Glomerular visceral epithelial cell (primary cell): ENCODE measurements around the gene CPLX1.
"Not testable (repeated sequence)": the region's sequence is repeated elsewhere in the genome, so short reads cannot be mapped to it uniquely, and the experiment has no call there.

Source experiments
- DNase-seq: peaks from one replicate; pipeline ENCODE4 v3.0.0-alpha.2; 2016; ENCODE audit errors: extremely low spot score

Gene CPLX1

DNA sequence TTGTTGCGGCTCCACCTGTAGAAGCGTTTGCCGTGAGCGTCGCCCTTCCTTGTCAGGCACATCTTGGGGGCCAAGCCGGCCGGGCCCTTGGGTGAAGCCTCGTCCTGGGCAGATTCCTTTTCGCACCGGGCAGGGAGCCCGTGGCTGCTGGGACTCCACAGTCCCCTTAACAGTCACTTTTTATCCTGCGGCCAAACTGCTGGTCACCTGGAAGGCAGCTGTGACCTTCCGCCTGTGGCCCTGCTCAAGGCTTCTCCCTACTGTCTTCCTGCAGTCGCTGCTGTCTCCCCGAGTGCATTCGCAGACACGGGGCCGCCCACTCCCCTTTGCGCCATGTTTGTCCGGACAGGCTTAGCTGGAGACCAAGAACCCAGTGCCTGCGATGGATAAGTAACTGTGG, 65.3 kb downstream of the CPLX1 start:
- no peak for DNase-seq

DNA sequence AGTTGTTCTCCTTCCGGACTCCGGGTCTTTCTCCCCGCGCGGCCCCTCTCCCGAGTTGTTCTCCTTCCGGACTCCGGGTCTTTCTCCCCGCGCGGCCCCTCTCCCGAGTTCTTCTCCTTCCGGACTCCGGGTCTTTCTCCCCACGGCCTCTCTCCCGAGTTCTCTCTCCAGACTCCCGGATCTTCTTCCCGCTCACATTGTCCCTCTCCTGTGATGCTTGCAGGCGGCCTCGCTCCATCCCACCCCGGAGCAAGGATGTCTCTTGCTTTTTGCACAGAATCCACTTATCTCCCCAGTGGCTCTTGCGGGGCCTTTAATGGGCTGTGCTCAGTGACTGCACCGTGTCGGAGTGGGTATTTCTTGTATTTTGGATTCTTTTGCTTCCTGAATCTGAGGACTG, 66.1 kb downstream of the CPLX1 start:
- not testable (repeated sequence) for DNase-seq

DNA sequence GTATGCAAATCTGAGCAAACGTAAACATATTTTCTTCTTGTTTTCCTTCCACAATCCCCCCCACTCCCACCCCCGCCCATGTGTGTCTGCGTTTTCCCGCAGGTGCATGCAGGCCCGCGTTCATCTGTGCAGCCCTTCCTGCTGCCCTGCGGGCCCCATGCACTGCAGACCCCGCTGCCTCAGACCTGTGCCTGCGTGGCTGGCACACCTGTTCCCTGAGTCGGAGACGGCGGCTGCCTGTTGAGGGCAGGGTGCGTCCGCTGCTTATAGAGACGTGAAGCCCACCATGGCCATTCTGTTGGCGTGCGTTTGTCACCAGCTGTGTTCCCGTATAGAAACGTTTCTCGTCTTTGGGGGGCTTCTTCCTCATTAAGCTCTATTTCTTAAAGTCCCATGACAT, 68.8 kb downstream of the CPLX1 start:
- DNase-seq = no peak

DNA sequence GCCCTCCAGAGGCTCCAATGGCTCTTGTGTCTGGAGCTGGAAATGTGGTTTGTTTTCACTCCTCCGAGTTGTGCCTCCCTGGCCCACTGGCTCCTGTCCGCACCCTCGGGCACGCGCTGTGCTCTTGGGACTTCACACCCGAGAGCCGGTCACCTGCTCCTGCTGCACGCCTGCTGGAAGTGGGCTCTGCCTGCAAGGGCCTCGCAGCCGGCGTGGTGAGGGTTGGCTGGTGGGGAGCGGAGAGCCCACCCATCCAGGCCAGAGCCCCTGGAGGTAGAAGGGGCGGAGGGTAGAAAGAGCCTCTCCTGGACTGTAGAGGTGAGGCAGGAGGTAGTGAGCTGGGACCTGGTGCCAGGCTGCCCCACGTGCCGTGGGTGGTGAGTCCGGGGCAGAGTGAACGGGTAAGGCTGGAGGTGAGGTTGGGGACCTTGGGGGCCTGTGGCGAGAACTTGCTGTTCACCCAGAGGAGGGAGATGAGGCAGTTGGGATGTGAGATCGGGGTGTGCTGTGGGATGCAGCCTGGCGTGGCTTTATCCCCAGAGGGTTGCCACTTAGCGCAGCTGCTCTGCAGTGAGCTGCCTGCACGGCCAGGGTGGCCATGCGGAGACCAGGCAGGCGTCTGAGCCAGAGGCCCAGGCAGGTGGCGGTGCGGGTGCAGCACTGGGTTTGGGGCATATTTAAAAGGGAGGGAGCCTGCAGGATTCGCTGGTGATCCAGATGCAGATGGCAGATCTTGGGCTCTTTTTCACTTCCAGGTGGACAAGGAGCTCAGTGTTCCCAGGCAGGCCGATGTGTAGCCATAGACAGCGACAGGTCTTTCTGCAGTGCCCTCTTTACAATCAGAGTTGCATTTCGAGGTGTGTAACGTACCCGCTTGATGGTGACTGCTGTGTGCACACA, 71.5 kb downstream of the CPLX1 start:
- no peak for DNase-seq

DNA sequence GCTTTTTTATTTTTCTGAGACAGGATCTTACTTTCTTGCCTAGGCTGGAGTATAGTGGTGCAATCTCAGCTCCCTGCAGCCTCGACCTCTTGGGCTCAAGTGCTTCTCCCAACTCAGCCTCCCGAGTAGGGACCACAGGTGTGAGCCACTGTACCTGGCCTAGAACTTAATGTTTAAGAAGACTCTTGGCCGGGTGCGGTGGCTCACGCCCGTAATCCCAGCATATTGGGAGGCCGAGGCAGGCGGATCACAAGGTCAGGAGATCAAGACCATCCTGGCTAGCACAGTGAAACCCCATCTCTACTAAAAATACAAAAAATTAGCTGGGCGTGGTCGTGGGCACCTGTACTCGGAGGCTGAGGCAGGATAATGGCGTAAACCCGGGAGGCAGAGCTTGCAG, 72.7 kb downstream of the CPLX1 start:
- not testable (repeated sequence) for DNase-seq

DNA sequence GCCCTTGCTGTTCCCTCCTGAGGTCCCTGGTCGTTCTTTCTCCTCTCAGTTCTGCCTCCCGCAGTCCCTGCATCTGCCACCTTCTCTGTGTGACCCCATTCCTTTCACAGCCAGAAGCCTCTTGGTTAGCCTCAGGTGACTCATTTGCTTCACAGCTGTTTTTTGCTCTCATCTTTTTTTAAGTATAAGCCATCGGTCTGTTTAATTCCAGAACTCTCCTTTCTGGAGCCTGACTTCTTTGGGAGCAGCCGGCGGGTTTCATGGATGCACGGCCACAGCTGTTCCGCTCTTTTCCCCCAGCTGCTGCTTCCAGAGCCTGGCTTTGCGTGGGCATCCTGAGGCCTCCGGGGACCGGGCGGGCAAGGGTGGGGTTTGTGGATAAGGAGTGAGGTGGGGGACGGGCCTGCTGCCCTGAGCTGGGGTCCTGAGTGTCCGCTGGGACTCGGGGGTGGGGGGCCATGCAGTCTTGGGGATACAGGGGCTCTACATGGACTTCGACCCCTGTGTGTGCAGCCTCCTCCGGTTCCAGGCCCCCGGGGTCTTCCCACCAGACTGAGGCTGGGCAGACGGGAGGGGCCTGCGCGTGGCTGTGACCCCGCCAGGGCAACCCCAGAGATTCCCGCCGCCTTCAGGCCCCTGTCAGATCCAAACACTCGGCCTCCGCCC, 73.6 kb downstream of the CPLX1 start:
- no peak for DNase-seq

DNA sequence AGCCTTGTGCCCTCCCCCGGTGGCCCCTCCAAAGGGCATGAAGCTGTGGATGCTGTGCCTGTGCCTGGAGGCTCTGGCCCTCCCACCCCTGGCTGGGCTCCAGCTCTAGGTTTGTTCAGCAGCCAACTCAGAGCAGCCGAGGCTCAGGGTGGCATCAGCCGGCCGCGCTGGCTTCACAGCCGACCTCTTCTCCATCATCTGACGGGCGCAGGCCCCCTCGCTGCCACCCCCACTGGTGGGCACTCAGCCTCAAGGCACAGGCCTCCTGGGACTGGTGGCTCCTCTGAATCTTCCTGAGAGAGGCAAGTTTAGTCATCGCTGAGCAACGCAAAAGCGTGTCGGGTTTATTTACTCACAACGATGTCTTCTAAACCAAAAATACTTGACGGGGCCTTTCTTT, 74.3 kb downstream of the CPLX1 start:
- no peak for DNase-seq

DNA sequence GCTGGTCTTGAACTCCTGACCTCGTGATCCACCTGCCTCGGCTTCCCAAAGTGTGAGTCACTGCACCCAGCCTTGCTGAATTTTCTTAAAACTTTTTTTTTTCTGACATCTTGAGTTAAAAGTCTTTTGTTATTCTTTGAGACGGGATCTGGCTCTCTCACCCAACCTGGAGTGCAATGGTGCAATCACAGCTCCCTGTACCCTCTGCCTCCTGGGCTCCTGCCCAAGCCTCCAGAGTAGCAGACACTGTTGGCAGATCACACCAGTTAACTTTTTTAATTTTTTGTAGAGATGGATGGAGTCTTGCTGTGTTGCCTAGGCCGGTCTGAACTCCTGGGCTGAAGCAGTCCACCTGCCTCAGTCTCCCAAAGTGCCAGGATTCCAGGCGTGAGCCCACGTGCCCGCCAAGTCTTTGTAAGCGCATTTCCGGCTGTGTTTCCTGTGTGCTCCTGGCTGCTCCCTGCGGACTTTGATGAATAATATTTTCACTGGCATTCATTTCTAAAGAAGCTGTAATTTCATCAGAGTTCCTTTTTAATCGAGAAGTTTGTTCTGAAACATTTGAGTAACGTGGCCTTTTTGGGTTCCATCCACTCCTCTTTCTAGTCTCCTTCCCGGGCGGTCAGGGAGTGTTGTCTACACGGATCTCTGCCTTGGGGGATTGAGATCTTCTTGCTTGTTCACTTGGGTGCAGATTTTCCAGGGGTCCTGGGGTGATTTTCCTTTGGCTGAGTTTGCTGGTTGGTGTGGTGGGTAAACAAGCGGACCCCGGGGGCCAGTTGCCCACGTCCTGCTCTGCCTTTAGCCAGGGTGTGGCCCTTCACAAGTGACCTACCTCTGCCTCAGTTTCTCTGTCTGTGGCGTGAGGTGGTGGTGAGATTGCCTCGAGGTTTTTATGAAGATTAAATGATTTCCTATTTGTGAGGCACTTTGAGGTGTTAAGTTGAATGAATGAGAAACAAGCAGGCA, 75.9 kb downstream of the CPLX1 start:
- no peak for DNase-seq

DNA sequence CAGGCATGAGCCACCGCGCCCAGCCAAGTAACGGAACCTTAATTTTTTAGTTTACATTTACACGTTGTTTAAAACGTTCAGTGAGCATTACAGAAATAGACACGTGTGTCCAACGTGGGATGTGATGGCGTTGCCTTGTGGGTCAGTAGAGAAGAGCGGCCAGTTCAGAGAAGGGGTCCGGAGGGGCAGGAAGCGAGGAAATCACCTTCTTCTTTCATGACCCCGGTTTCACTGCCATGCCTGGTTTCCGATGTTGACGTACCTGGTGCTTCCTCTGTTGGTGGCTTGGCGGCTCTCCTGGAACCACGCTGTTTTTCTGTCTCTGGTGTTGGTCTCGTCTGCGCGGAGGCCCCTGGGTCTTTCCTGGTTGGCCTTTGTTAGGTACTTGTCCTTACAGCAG, 77.5 kb downstream of the CPLX1 start:
- DNase-seq = no peak

DNA sequence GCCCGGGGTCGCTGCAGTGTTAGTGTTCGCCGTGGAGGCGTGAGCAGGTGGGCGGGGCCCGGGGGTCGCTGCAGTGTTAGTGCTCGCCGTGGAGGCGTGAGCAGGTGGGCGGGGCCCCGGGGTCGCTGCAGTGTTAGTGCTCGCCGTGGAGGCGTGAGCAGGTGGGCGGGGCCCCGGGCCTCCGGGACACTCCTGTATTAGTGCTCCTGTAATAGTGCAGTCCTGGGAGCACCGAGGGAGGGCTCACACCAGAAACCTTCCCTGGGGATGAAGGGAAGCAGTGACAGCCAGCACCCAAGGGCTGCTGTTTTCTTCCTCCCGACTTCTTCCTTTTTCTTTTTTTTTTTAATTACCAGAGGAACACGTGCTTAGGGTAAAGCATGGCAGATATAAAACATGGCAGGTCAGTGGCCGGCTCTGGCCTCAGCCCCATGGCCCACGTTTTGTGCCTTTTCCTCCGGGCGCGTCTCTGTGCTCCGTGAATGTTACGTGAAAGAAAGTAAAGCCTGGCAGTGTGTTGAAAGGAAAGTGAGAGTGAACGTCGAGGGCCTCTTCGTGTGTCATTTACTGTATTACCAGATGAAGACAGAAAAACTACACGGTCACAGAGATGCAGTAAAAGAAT, 78.3 kb downstream of the CPLX1 start:
- DNase-seq = no peak

DNA sequence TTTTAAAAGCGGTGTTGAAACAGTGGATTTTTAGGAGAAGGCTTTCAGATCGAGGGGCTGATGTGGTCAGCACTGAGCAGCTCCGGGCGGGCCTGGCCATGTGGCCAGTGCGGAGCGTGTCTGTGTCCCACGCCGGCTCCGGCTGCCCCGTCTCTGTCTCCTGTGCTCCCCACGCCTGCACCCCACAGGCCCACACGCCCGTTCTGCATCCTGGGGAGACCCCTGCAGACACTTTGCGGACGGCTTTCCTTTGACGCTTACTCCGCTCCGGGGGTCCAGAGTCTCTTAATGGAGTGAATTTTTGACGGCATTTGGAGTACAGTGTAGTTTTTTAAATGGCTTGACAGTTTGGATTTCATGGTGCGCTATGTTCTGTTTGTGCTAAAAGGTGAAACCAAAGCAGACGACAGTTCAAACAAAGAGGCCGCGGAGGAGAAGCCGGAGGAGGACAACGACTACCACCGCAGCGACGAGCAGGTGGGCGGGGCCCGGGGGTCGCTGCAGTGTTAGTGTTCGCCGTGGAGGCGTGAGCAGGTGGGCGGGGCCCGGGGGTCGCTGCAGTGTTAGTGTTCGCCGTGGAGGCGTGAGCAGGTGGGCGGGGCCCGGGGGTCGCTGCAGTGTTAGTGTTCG, 81.6 kb downstream of the CPLX1 start:
- DNase-seq = no peak

DNA sequence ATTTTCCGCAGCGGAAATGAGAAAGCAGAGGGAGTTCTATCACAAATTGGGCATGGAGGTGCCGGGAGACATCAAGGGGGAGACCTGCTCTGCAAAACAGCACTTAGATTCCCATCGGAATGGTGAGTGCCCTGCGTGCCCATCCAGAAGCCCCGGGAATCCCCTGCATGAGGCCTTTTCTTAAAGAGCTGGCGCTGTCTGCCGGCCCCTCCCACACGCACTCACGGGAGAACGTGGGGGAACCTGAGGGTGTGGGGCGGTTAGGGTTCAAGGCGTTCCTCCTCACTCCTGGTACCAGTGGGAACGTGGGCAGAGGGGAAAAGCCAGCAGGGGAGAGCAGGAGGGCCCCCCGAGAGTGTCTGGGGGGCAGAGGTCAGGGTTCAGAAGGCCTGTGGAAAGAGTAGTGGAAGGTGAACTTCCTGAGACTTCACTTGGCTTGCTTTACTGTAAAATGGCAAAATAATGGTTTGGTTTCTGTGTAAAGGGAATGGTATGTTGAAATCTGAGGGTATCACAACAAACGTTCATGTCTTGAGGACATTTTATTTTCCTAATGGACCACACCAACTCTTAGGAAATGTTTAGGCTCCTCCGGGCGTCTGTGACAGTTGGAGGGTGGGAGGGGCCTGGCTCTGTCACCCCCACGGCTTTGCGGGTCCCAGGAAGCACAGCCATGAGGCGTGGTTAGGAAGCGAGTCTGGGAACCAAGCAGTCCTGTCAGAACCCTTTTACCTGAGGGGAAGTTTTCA, 82.3 kb downstream of the CPLX1 start:
- DNase-seq = no peak

DNA sequence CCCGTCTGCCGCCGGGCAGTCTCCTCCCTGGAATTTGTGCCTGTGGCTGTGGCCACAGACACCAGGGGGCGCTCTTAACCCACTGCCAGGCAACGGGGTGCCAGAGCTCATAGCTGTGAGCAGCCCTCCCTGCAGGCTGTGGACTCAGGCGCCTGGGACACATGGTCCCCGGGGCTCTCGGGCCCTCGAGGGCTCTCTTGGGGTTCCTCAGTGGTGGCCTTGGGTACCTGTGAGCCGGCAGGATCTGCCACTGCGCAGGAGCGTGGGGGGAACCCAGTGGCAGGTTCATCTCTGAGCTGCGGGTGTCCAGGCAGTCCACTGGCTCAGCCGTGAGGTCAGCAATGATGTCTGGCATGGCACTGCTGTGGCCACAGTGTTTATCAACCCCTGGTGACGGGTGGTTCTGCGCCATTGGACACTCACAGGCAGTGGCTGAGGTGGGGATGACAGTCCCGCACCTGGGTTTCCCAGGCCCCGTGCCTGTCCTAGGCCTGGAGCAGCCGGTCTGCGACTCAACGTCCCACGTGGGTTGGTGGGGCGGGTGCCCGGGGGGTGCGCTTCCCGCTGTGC, 83.1 kb downstream of the CPLX1 start:
- DNase-seq = peak; percentile 61

DNA sequence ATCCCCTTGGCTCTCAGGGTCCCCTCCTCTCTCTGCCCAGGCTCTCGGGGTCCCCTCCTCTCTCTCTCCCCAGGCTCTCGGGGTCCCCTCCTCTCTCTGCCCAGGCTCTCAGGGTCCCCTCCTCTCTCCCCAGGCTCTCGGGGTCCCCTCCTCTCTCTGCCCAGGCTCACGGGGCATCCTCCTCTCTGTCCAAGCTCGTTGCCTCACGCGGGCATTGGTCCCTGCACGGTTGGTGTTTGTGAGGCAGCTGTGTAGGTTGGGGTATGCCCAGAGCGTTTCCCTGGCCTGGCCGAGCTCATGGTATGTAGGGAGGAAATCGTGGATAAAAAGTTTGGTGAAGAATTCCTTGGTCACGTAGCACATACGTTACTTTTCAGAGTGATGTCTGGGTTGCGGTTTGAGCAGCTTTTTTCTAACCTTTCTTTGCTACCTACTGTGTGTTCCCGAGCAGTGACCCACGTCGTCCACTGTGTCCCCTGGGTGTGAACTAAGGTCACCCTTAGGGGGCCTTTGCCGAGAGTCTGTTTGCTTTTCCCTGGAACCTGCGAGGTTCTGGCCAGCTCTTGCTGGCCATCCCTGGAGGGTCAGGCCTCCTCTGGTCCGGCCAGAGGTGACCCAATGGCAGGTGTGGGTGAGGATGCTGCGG, 83.7 kb downstream of the CPLX1 start:
- no peak for DNase-seq

DNA sequence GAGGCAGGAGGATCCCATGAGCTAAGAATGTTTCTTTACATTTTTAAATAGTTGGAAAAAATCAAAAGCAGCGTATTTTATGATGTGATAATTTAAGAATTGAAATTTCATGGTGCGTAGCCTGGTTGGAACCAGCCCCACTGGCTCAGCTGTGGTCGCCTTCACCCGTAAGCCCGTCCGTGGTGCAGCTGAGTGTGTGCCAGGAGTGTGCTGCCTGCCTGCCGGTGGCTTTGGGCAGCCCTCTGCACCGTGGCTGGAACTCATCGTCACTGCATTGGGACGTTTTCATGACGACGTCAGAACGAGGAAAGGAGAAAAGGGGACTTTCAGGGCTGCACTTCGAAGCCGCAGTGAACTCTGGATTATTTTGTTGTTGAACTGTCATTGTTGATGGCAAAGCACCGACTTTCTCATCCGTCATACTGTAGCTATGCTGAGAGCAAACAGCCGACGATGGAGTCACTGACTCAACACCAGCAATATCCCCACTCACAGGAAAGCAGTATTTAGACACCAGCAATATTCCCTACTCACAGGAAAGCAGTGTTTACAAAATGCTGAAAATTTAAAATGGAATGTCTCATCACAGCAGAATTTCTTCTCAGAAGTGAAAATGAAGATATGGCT, 85.2 kb downstream of the CPLX1 start:
- DNase-seq = no peak

DNA sequence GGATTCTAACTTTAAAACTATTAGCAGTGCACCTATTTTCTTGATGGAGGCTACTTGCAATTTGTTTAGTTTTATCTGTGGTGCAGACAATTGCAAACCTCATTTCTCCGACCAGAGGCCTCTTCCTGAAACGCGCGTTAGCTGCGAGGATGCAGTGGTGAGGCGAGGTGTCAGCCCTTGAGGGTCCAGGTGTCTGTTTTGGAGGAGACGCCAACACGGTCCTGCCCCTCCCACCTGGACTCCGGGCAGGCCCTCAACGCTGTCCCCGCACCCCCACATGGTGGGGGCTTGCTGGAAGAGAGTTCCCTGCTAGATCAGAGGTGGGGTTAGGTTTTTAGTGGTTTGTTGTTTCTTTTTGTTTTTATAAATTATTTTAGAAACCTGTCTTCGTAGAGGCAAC, 85.9 kb downstream of the CPLX1 start:
- DNase-seq = no peak

DNA sequence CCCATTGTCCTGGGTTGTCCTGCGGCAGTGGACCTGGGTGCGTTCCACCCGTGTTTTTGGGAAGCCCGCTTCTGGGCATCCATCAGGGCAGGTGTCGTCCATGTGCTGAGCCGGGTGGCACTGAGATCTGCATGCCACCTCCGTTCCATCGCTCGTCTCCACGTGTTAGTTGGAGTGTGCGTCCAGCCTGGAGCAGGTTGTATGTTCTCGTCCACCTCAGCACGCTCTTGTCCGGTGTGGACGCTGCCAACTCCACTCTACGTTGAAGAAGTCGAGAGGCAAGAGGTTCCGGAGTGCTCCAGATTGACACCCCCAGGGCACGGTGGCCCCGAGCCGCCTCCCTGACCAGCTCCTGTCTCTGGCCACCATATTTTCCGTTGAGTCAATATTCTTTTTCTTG, 86.4 kb downstream of the CPLX1 start:
- DNase-seq = no peak

DNA sequence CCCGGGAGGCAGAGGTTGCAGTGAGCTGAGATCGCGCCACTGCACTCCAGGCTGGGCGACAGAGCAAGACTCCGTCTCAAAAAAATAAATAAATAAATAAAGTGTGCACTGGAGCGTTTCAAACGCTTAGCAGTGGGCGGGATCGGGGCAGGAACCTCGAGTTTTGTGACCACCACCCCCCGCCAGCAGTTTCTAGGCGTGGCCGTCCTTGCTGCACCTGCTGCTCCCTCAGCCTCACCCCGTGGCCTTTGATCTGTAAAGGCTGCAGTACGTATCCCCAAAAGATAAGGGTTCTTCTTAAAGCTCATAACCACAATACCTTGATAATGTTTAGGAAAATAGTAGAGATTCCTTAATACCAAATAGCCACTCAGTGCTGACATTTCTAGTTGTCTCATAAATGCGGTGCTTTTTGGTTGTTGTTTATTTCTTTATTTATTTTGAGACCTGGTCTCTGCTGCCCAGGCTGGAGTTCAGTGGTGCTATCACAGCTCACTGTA, 87.1 kb downstream of the CPLX1 start:
- DNase-seq = no peak

DNA sequence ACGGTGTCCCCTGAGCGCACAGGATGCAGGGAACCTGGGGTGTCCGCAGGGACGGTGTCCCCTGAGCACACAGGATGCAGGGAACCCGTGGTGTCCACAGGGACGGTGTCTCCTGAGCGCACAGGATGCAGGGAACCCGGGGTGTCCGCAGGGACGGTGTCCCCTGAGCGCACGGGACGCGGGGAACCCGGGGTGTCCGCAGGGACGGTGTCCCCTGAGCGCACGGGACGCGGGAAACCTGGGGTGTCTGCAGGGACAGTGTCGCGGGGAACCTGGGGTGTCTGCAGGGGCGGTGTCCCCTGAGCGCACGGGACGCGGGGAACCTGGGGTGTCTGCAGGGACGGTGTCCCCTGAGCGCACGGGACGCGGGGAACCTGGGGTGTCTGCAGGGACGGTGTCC, 89.4 kb downstream of the CPLX1 start:
- DNase-seq = not testable (repeated sequence)
